SH-SY5Y (cell line): ENCODE measurements around the gene LAMP5.

Experiments used
- GATA2 ChIP-seq: IDR thresholded peaks from 2 replicates; pipeline ENCODE4 v1.6.1; 2011; ENCODE audit warnings: mild to moderate bottlenecking, low read depth, low read length
- GATA3 ChIP-seq: IDR thresholded peaks from 2 replicates; pipeline ENCODE4 v1.6.1; 2011; ENCODE audit warnings: low read depth, mild to moderate bottlenecking, low read length, moderate library complexity

The LAMP5 gene

DNA sequence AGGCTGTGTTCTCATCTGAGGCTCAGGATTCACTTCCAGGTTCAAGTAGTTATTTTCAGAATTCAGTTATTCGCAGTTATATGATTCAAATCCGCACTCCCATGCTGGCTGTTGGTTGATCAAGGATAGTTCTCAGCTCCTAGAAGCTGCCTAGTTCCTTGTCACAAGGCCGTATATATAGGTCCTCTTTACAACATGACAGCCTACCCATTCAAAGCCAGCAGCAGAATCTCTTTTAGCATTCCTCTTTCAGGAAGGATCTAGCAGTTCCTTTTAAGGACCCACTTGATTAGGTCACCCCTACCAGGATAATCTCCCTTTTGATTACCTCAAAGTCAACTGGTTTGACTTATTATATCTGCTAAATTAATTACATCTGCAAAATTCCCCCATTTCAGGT lies 23.8 kb upstream of the LAMP5 start:
- TF ChIP-seq GATA3 (no peak), GATA2 (no peak)

DNA sequence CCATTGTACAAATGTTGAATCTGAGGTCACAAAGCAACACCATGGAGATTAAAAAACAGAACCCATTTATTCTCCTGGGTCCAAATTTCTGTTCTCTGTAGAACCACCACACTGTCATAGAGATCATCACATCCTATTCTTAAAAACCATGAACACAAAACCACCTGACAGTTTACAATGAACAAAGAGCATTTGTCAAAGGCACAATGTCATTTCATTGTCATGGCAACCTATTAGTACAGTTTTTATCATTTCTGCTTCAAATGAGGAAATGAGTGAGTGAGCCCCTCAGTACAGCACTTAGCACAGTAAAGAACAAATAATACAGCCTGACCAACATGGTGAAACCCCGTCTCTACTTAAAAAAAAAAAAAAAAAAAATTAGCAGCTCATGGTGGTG lies 23.1 kb upstream of the LAMP5 start:
- no peak for TF ChIP-seq GATA2
- TF ChIP-seq GATA3: no peak

DNA sequence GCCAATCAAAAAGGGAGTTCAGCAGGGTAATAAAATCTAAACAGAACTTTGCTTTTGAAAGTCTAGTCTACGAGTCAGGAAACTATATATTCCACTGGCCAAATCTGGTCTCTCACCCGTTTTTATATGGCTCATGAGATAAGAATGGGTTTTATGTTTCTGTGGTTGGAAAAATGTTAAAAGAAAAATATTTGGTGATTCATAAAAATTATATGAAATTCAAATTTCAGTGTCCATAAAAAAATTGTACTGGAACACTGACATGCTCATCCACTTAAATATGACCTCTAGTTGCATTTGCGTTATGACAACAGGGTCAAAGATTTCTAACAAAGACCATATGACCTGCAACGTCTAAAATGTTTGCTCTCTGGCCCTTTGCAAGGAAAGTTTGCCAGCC lies 22.3 kb upstream of the LAMP5 start:
- TF ChIP-seq GATA2 (no peak), GATA3 (no peak)

DNA sequence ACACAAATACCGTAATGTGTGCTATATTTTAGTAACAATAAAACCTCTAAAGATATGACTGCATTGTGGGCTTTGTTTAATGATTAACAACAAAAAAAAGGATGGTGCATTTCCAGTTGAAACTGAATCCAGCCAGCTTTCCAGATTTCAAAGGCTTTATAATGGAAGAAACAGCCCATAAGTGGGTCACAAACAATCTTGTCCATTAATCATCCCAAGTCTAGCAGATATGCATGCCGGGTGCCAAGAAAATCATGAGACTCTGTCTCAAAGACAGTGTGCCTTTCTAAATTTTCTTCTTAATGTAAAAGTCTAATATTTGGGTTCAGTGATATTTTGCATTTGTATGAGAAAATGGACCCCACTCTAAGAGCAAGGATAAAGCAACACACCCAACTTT lies 20.6 kb upstream of the LAMP5 start:
- TF ChIP-seq GATA3 (no peak), GATA2 (no peak)

DNA sequence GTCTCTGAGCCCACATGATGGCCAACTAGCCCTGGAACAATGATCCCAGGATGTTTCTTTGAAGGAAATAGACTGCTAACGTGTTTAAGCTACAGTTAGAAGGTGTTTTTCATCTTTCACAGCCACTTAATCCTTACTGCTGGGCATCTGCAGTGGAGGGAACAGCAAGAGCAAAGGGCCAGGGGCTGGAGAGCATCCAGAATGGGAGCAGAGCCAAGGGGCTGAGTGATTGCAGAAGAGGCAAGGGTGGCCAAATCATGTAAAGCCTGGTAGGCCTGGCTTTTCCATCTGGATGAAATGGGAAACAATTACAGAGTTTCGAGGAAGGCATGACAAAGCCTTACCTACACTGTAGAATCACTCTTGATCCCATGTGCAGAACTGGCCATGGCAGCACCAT lies 18.7 kb upstream of the LAMP5 start:
- no peak for TF ChIP-seq GATA3
- TF ChIP-seq GATA2: no peak

DNA sequence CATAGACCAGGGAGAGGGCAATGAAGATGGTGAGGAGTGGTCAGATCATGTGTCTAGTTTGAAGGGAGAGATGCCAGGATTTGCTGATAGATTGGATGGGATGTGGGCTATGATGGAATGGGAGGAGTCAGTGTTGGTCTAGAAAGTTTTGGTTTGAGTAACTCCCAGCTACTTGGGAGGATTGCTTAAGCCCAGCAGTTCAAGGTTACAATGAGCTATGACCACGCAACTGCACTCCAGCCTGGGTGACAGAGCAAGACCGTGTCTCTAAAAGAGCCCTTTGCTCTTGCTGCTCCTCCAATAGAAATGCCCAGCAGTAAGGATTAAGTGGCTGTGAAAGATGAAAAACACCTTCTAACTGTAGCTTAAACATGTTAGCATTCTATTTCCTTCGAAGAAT lies 18.2 kb upstream of the LAMP5 start:
- TF ChIP-seq GATA3: no peak

DNA sequence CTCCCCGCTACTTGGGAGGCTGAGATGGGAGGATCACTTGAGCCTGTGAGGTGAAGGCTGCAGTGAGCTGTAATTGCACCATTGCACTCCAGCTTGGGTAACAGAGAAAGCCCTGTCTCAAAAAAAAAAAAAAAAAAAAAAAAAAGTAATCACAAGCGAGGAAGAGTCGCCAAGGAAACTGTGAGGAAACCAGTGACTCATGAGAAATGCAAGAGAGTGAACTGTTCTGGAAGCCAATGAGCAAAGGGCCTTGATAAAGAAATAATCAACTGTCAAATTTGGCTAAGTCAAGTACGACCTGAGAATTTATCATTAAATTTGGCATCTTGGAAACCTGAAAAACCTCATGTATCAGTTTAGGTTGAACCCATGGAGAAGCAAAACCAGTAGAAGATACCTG lies 16.1 kb upstream of the LAMP5 start:
- no peak for TF ChIP-seq GATA3
- TF ChIP-seq GATA2: no peak

DNA sequence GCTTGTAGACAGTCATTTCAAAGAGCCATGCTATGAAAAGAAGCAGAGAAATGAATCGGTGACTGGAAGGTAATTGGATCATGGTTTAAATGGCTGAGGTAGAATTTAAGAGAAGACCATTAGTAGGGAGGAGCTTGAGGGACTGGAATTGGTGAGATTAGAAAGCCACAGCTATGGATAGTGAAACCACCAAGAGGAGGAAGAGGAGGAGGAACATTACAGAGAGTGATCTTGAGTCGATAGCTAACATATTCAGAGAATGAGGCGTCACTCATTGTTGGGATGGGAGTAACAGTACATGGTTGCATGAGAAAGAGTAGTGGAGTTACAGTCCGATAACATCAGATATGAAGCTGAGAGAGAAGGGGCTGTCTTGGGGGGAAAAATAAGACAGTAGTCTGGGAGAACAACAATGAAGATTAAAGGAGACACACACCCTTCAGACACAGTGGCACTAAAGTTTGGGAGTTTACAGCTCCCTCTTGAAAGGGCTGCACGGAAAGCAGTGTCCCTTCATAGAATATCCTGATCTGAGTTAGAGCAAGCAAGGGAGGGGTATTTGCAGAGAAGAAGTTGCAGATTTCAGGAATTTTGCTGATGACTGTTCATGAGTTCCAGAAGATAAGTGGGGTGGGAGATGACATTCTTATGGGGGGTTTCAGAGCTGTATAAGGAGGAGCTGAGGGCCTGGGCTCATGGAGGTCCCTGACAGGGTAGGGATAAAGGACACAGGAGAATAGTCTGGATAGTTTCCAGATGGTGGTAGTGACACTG lies 15.1 kb upstream of the LAMP5 start:
- TF ChIP-seq GATA2: no peak
- no peak for TF ChIP-seq GATA3

DNA sequence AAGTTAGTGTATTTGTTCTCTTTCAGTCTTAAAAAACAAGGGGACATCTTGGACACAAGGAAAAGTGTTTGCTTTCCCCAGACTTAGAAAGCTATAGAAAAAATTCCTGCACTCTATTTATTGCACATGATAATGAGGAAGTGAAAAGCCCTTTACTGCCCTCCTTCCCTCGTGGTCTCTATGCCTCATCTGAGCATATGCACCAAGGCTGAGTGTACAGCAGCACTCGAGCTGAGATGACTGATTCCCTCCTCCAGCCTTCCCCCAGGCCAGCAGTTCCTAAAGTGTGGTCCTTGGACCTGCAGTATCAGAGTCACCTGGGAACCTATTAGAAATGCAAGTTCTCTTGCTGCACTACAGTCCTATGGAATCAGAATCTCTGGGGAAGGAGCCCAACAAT lies 14.3 kb upstream of the LAMP5 start:
- TF ChIP-seq GATA2 (no peak), GATA3 (no peak)

DNA sequence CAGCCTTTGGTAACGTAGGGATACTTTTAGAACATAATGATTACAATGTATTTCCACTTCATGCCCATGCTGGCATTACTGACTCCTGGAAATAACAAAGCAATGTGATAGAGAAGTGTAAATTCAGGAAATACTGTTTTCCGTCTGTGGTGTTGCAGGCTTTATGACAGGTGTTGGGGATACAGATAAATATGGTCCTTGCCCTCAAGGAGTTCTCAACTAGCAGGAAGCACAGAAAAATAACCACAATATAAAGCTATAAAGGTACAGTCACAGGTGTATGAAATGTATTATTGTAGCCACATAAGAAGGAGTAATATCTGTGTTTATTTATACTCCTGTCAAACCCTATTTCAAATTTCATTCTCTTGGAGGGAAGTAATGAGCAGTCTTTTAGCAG lies 12.9 kb upstream of the LAMP5 start:
- TF ChIP-seq GATA3 (no peak), GATA2 (no peak)

DNA sequence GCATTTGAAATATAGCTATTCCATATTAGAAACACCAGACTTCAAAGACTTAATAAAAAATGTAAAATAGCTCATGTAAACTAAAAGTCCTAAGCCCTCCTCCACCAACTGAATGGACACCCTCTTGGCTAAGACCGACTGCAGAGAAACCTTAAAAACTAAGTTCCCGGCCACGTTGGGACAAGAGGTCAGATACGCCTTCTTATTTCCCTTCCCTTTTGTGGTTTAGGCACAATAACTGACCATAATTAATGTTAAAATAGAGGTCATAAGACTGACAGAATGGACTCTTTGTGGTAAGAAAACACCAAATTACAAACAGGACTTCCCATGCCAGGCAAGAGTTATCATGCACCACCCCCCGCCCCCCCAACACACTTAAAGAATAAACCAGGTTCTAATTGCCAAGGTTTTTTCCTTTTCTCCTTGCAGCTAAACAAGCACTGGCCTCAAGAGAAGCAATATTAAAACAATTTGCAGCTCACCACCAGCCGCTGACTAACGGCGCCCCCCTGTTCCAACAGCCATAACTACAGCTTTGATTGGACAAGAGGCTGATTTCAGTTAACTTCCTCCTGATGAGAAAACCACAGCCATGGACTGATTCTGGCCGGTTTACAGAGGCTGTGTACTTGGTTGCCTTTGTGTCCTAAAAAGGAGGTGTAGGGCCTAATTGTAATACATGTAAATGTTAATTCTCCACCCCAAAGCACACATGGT lies 10.7 kb upstream of the LAMP5 start:
- no peak for TF ChIP-seq GATA3
- TF ChIP-seq GATA2: no peak

DNA sequence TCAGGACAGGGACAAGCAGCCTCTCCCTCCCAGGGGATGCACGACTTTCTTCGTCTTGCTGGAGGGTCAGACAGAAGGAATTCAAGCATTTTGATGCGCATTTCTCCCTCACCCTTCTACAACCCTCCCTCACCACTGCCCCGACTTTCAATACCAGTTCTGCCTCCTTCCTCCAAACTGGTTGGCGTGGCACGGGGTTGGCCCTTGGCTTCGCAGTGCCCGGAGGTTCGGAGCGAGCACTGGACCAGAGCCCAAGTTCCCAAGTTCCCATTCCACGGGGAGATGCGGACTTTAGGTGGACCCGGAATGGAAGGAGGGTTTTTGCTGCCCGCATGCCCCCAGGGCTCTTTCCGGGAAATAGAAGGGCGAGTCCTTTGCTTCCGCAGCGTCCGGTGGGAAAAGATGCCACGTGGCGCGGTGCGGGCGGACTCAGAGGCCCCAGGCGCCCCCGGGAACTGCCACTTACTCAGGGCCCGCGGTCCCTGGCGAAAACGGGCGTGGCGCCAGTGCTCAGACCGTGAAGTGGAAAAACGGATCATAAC lies 8.0 kb upstream of the LAMP5 start:
- TF ChIP-seq GATA2 (no peak), GATA3 (no peak)

DNA sequence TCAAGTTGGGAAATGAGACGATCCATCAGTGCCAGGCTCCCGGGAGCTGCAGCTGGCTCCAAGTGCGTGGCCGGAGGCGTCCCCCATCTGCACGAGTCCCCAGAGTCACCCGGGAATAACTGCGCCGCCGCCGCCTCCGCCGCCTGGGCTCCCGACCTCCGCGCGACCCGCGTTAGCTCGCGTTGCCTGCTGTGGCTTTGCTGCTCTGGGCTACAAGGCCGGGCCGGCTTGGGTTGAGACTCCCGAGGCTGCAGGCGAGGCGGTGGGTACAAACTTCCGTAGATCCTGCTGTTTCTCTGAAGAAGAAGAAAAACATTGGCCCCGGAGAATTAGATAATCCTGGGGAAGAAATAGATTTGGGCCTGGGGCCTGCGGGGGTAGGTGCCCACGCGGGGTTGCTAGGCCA lies 7.4 kb upstream of the LAMP5 start:
- TF ChIP-seq GATA2 (no peak), GATA3 (no peak)

DNA sequence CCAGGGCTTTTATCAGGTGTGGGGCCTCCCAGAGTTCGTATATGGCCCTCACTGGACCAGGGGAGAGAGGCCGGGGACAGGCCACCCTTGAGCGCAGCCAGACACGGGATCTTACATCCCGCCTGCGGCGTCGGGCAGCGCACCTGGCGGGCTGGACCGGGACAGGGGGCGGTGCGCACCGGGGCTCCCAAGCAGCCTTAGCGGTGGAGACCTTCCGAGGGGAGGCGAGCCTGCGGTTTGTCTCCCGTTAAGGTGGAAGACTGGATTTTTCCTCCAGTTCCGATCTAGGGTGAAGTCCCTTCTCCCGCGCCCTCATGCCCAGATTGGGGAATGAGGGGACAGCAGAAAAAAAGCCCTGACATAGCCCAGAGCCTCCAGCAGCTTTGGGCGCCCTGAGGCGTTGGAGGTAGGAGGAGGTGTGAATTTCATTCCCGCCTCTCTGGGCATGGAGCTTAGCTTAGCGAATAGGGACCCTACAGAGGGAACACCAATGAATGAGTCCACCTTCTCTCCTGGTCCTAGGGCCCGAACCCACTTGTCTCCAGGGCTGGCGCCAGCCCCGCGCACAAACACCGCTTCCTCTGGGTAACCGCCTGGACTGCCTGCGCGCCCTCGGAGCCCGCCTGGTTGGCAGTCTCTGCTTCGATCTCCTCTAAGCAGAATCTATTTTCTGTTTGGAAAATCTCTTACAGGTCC lies 6.7 kb upstream of the LAMP5 start:
- TF ChIP-seq GATA2 (no peak), GATA3 (no peak)
